Neuron (in vitro differentiated cells): ENCODE measurements around the gene TAGLN.

Experiments
- H2AFZ ChIP-seq: one replicate; pipeline ENCODE4 v1.6.1; 2013; ENCODE audit warnings: low read depth, mild to moderate bottlenecking, inconsistent platforms, low read length, moderate library complexity
- H3K27me3 ChIP-seq: one replicate; pipeline ENCODE4 v1.6.1; 2013; ENCODE audit warnings: low read length; ENCODE audit not compliant: insufficient read depth
- H3K36me3 ChIP-seq: one replicate; pipeline ENCODE4 v1.6.1; 2013; ENCODE audit warnings: low read length; ENCODE audit not compliant: insufficient read depth
- H3K4me1 ChIP-seq: one replicate; pipeline ENCODE4 v1.6.1; 2013; ENCODE audit warnings: low read length; ENCODE audit not compliant: insufficient read depth
- H3K4me3 ChIP-seq: 2 replicates; pipeline ENCODE4 v1.5.1; 2013; ENCODE audit warnings: mild to moderate bottlenecking, low read length, moderate library complexity
- H3K9me3 ChIP-seq: one replicate; pipeline ENCODE4 v1.6.1; 2013; ENCODE audit warnings: low read length

TAGLN gene

DNA sequence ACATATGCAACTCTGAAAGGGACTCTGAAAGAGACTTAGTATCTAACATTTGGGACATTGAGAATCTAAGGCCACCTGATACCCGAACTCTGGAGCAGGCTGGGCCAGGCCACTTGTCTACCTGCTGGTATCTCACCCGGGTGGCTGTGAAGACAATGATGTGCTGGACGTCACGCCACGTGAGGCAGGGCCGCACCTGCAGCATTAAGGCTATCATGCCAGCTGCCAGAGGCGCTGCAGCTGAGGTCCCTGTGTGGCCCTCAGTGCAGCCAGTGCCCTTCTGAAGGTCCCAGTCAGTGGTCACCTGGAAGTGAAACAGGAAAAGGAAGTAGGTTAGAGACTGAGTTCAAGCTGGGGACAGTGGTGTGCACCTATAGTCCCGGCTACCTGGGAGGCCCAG, 20.3 kb downstream of the TAGLN start:
- Histone ChIP-seq H3K9me3 (no peaks in the 10 kb centered on the region), H3K36me3 (peaks cover 55% of the 10 kb centered on the region), H3K4me1 (peaks cover 6% of the 10 kb centered on the region), H3K27me3 (no peaks in the 10 kb centered on the region), H2AFZ (no peak overlapping the region), H3K4me3 (no peak overlapping the region)

DNA sequence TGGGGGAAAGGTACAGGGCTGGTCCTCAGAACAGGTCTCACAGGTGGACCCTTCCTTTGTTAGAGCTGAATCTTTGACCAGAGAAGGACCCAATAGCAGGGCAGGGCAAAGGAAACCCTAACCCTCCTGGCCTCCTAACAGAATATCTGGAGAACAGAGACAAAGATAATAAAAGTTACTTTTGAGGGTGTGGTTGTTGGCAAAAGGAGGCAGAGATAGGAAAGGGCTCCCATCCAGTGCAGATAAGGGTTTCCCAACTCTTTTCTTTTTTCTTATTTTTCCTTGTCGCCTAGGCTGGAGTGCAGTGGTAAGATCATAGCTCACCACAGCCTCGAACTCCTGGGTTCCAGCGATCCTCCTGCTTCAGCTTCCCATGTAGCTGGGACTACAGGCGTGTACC, 20.8 kb downstream of the TAGLN start:
- no peaks in the 10 kb centered on the region for H3K9me3 ChIP-seq
- H3K27me3 ChIP-seq: no peaks in the 10 kb centered on the region
- H3K36me3 ChIP-seq: peaks cover 56% of the 10 kb centered on the region
- H3K4me3 ChIP-seq: no peak overlapping the region
- H2AFZ ChIP-seq: no peak overlapping the region
- peaks cover under 1% of the 10 kb centered on the region for H3K4me1 ChIP-seq

DNA sequence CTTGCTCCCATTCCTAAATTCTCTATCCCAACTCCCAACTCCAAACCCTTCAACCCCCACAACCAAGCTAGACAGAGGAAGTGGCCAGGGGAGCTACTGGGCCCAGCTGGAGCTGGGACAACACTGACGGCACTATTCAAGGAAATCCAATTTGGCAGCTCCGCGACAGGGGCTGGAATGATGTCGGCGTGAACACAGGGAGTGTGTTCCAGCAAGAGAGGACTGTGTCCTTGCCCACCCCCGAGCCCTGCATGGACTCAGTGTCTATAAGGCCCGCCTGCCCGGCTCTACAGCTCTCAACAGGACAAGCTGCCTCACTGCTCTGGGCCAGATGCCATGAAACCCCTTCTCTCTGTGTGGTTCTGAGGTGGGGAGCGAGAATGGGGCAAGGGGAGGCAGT, 21.4 kb downstream of the TAGLN start:
- Histone ChIP-seq H3K9me3 (no peaks in the 10 kb centered on the region), H3K4me1 (no peaks in the 10 kb centered on the region), H2AFZ (no peak overlapping the region), H3K27me3 (no peaks in the 10 kb centered on the region), H3K4me3 (no peak overlapping the region), H3K36me3 (peaks cover 59% of the 10 kb centered on the region)

DNA sequence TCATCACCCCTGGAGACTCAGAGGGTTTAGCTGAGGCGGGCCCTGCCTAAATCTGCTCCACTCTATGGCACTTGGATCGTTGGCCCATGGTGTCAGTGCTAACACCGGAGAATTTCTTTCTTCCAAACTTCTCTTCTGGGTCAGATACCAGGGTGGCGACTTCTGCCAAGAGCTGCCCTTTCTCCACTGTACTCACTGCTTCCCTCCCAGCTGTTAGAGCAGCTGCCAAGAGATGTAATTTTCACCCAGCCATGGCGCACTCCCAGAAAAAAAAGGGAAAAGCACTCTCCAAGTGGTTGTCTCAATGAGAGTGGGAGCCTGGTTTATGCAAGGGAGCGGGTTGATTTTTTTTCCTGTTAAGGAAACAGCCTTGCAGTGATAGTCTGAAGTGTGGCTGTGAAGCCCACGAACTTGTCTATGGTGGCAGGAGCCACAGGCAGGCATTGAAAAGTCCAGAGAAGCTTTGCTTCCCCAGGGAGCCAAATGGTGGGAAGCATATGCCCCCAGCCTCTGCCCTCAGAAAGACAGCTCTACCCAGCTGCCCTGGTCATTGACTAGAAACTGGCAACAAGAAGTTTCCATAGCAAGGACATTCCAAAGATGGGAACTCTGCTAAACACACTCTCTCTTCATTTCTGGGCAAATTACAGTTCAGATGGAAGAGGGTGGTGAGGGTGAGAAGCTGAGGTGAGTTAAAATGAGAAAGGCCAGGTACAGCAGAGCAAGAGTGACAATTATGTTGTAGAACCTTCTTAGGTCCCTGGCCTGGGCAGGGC, 22.0 kb downstream of the TAGLN start:
- H3K36me3 ChIP-seq: peaks cover 62% of the 10 kb centered on the region
- H3K4me1 ChIP-seq: no peaks in the 10 kb centered on the region
- no peak overlapping the region for H3K4me3 ChIP-seq
- H3K27me3 ChIP-seq: no peaks in the 10 kb centered on the region
- H3K9me3 ChIP-seq: no peaks in the 10 kb centered on the region
- no peak overlapping the region for H2AFZ ChIP-seq

DNA sequence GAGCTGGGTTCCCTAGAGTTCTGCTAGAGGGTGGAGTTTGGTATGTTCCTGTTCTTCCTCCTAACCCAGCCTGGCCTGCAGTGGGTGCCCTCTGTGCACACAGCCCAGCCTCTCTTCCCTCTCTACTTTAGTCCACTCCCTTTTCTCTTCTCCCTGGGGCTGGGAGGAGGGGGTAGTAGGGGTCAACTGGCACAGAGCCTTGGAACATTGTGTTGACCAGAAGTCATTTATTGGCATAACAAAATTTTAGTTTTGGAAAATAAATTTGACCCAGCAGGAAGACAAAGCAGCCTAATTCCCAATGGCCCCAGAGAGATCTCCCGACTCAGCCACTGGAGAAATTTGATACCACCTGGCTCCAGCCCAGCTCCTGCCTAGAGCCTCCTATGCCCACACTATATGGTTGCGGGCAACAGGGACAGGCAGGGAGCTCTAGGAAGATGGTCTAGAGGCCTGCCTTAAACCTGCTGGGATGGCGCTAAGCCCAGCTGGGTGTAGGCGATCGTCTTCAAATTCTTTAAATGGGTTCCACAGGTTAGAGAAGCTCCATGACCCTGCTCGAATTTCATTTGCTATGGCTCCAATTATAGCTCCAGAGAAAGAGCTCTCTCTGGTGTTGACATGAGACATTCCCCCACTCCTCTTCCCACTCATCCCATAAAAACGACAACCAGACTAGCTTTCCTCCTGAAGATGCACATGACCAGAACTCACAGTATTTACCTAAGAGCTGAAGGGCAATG, 22.8 kb downstream of the TAGLN start:
- Histone ChIP-seq H3K4me3 (no peak overlapping the region), H3K4me1 (no peaks in the 10 kb centered on the region), H3K9me3 (no peaks in the 10 kb centered on the region), H2AFZ (no peak overlapping the region), H3K27me3 (no peaks in the 10 kb centered on the region), H3K36me3 (peaks cover 64% of the 10 kb centered on the region)

DNA sequence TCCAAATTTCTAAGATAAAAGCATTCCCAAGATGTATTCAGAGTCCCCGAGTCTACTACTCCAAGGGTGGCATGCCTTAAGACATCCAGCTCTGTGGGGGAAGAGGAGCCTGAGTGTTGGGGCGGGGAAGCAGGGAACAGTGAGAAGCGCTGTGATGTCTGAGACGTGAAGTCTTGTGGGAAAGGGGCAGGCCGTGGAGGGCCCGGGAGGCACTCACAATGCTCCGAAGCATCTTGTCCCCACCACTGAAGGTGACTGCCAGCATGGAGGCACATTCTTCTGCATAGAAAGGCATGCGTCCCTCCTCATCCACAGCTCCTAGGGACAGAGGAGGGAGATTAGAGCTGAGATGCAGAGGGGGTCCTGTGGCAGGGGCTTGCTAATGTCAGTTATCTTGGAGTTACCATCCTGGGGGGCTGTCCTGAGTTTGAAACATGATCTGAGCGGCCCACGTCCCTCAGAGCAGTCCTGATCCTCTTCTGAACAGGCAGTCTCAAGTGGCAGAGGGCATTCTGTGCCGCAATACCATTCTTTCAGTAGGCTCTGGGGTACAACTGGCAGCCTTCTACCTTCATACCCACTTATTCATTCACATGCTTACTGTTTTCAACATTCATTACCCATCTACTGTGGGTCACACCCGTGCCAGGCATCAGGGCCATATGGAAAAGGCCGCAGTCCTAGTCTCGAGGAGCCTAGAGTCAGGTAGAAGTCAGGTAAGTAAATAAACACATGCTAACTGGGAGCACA, 24.0 kb downstream of the TAGLN start:
- Histone ChIP-seq H3K4me1 (no peaks in the 10 kb centered on the region), H3K27me3 (no peaks in the 10 kb centered on the region)

DNA sequence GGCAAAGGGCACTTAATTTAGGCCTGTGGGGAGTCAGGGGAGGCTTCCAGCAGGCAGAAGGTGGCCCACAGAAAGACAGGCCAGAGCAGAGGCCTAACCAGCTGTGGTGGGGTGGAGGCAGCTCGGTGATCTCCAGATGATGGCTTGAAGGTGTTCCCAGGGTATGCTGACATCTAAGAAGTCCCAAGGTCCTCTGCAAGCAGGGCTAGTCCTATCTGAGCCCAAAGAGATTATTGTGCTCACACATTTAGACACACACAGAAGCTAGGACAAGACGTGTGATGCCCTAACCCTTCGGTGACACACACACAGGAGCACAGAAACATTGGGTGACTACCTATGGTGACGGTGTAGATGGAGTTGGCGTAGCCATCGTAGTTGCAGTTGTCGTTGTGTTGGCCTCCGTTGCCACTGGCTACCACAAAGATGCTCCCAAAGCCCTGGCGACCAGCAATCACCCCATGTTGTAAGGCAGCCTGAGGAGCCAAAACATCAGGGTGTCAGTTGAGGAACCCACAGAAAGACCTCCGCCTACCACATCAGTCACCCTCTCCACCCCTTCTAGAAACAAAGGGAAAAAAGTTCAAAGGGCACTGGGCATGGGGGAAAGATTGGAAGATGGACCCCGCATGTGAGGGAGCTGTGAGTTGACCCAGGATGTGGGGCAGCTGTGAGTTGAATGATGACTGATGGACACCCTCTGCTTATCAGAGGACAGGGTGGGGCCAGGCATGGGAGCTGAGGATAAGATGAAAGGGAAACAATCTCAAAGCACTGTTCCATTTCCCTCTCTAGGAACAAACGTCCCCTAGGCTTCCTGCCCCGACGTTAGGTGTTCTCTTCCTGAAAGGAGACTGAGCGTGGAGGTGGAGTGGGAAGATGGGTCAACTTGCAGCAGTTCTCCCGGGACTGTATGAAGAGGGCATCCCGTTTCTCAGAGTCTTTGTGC, 24.8 kb downstream of the TAGLN start:
- no peaks in the 10 kb centered on the region for H3K9me3 ChIP-seq
- H3K36me3 ChIP-seq: peaks cover 56% of the 10 kb centered on the region
- H3K4me3 ChIP-seq: no peak overlapping the region
- no peak overlapping the region for H2AFZ ChIP-seq
- H3K4me1 ChIP-seq: no peaks in the 10 kb centered on the region
- H3K27me3 ChIP-seq: no peaks in the 10 kb centered on the region

More for the DNA sequence above, 24.0 kb downstream of the TAGLN start:
- Histone ChIP-seq H2AFZ (no peak overlapping the region), H3K36me3 (peaks cover 63% of the 10 kb centered on the region), H3K9me3 (no peaks in the 10 kb centered on the region), H3K4me3 (no peak overlapping the region)

DNA sequence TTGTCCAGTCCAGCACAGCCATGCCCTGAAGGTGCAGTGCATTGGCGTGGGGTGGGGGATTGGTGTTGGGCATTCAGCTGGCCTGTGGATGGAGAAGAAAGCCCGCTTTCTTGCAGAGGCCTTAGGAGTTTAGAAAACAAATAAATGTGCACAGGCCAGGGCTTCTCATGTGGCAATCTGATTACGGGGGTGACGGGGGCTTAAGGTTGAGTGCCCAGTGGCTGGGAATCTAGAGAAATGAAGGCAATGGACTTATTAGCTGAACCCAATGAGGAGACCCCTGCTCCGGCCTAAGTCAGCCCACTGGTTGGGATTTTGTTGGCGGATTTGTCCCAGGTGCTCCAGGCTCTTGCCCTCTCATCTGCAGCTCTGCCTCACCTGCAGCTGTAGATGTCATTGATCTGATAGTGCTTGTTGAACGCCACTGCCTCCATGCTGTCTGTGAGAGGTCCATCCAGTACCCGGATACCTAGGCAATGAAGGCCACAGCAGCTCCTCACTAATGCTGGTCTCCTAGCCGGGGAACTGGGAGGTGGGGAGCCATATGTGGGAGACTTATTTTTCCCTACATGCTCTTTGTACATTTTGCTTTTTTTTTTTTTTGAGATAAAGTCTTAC, 26.5 kb downstream of the TAGLN start:
- no peak overlapping the region for H3K4me3 ChIP-seq
- no peaks in the 10 kb centered on the region for H3K27me3 ChIP-seq
- peaks cover 46% of the 10 kb centered on the region for H3K36me3 ChIP-seq
- no peak overlapping the region for H2AFZ ChIP-seq
- H3K9me3 ChIP-seq: no peaks in the 10 kb centered on the region
- peaks cover 2% of the 10 kb centered on the region for H3K4me1 ChIP-seq

DNA sequence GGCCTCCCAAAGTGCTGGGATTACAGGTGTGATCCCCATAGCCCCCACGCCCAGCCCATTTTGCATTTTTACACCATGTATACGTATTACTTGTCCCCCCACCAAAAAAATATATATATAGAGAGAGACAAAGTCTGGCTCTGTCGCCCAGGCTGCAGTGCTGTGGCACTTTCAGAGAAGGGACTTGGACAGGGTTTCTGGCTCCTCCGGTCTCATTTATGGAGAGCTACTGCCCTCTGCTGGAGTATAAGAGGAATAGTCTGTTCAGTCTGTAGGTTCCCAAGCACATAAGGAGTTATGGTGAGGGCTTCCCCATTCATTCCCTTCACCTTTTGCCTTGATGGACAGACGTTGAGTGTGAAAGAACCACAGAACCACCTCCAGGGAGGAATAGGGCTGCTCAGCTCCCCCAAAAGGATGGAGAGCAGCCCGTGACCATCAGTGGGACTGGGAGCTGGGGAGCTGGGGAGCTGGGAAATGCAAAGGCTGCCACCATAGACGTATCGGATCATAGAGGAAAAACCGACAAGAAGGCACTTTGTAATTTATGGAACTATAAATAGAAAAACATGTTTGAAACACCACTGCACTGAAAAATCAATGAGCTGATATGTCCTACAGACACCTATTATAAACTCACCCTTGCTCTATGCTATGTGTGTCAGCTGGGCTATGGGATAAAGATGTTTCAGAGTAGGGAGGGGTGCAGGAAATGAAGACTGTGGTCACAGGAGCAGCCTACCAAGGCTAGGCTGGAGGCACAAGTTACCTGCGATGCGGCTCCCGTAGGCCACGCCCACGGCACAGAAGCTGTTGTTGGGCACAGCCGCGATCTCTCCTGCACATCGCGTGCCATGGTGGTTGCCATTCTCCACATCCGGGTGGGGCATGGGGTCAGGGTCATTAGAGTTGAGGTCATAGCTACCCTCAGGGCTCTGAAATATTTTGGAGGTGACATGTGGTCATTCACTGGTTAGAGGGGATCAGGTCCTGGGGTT, 27.5 kb downstream of the TAGLN start:
- Histone ChIP-seq H3K4me1 (peaks cover 13% of the 10 kb centered on the region), H3K36me3 (peaks cover 39% of the 10 kb centered on the region), H2AFZ (no peak overlapping the region)

DNA sequence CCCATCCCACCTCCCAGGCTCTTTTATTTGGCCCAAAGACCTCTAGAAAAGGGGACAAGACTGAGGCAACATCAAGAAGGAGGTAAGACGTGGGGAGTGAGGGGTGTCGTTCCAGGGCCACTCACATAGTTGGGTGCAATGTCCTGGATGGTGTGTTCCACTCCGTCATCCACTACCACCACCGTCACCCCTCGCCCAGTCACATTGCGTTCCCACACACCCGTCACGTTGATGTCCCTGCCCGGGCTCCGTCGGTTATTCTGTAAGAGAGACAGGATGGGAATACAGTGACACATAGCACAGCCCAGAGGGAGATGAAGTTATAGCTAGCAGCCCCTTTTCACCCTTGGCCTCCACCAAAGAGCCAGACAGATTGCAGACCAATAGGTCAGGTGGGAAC, 28.9 kb downstream of the TAGLN start:
- Histone ChIP-seq H3K27me3 (no peaks in the 10 kb centered on the region), H3K36me3 (peaks cover 32% of the 10 kb centered on the region), H2AFZ (no peak overlapping the region), H3K4me3 (no peak overlapping the region), H3K4me1 (peaks cover 15% of the 10 kb centered on the region), H3K9me3 (no peaks in the 10 kb centered on the region)

More for the DNA sequence above, 27.5 kb downstream of the TAGLN start:
- Histone ChIP-seq H3K27me3 (no peaks in the 10 kb centered on the region), H3K4me3 (no peak overlapping the region), H3K9me3 (no peaks in the 10 kb centered on the region)

DNA sequence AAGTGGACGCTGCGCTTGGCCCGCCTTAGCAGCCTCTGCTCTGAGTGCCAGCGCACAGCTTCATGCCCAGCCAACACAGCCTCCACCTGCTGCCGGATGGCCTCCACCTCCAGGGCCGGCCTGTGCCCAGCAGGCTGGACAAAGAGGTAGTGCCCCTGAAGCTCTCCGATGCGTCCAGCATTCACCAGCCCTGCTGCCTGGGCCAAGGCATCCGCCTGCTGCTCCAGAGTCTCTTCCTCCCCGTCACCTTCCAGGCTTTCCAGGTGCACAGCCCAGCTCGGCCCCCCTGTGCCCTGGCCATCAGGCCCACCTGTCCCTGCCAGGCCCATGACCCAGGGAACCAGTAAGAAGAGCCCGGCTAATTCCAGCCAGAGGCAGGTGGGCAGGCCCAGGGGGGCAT, 30.2 kb downstream of the TAGLN start:
- no peaks in the 10 kb centered on the region for H3K9me3 ChIP-seq
- no peak overlapping the region for H2AFZ ChIP-seq
- no peak overlapping the region for H3K4me3 ChIP-seq
- H3K4me1 ChIP-seq: peaks cover 27% of the 10 kb centered on the region
- H3K27me3 ChIP-seq: no peaks in the 10 kb centered on the region
- H3K36me3 ChIP-seq: peaks cover 23% of the 10 kb centered on the region
